ENCODE measurements around the gene AGXT.

The AGXT gene

DNA sequence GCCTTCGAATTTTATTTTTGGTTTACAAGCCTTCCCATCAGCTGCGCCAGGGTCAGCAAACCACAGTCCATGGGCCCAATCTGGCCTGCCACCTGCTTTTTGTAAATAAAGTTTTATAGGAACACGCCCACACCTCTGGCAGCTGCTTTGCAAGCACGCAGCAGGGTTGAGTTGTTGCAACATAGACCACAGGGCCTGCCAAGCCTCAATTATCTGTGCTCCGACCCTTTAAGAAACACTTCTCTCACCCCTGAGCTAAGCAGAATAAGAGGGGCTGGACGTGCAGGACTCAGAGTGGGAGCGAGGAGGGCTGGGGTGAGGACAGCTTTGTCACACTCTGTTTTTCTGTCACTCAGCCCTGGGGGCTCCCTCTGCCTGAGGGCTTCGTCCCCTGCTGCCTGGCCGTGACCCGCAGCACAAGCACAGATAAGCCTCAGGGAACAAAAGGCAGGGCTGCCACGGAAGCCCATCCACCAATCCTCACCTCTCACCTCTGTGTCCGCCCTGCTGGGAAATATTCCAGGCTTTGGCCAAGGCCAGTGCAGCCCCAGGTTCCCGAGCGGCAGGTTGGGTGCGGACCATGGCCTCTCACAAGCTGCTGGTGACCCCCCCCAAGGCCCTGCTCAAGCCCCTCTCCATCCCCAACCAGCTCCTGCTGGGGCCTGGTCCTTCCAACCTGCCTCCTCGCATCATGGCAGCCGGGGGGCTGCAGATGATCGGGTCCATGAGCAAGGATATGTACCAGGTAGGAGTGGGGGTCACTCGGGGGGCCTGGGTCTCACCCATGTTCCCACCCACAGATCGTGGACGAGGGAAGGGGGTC lies at the start of gene AGXT:
TSS of gene AGXT (plus strand) at position 539 of the 823 bp plus-strand sequence. CDS start at position 581, 42 bp downstream.
- no peak for DNase-seq

DNA sequence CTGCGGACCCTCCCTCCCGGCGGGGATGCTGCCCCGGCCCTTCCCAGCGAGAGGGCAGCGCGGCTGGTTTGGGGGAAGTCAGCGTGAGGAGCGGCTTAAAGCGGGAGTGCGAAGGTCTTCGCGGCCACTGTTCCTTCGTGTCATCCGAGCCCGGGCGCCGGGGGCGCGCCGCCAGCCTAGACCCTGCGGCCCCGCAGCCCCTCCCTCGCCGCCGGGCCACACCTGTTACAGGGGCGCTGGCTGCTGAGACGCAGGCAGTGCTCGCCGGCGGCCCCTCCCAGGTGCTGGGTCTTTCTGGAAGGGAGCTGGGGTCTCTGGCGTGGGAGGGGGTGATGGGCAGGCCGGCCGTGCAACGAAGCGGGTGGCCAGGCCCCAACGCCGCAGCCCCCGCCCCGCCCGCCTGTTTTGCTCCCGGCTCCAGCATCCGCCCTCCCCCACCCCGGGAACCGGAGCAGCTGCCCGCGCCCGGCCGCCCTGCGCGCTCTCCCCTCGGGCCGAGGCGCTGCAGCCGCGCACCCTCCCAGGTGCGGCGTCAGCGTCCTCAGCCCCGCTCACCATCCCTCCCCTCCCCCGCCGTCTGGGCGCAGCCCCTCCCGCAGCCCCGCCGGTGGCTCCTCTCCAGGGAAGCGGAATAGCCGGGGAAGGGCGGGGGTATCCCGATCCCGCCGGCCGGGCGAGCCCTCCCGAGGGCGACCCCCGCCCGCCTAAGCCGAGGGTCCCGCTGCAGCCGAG lies 49.3 kb upstream of the AGXT start:
- no peak for DNase-seq

DNA sequence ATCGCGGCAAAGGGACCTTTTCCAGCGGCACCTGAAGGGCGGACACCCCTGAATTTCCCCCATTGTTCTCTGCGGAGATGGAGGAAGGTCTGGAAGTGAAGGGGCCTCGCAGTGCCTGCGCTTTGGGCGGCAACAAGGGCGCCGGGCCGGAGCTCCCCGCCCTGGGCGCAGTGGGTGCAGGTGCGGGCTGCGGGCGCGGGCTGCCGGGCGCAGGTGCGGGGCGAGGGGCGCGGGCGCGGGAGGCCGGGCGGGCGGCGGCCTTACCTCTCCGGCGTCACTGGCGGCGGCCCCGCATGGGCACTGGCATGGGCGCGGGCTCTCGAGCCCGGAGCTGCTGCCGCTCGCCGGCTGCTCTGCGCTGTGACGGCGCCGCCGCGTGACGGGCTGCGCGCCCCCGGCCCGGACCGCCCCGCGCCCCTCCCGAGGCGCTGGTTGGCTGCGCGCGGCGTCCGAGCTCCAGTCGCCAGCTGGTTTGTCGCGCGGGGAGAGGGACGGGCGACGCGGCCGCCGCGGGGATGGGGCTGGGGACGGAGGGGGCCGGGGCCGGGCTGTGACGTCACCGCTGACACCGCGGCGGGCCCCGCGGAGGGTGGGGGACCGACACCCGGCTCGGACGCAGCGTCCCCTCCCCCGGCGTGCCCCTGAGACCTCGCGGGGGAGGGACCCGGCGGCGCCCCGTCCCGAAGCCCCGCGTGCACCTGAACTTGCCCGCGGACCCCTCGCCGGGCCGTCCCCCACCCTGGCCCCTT lies 48.6 kb upstream of the AGXT start, which contains the start of gene KIF1A:
TSS of gene KIF1A (minus strand) at position 362 of the 749 bp plus-strand sequence. CDS start 22,467 bp downstream, outside the sequence.
- DNase-seq, result no peak

DNA sequence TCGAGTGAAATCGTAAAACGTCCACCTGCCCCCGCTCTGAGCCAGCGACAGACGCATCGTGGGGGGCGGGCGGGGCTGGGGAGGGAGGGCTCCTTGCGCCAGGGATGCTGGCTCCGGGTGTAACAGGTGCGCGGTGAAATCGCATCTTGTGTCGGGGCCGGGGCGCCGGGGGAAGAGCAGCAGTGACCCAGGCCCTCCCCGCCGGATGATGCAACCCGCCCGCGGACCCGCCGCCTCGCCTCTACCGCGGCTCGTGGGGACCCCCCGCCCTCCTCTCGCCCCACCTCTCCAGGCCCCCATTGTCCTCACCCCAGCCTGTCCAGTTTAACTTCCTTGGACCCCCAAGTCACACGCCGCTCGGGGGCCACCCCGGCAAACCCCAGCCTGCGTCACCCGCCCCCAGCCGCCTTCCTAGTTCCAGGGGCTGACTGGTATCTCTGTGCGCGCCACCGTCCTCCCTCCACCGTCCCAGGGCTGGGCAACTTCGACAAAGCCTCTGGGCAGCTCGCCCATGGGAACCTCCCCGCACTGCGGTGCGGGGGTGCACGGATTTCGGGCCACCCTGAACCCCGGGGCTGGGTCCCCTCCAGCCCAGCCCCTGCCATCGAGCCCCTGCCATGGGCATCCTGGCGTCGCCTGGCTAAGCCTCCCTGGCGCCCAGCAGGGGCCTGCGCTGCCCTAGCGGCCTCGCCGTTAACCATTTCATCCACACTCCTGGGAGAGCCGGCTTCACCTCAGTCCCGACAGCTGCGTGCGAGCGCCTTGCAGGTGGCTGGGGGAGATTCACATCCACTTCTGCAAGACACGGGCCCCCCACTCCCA lies 47.8 kb upstream of the AGXT start:
- DNase-seq, result no peak

DNA sequence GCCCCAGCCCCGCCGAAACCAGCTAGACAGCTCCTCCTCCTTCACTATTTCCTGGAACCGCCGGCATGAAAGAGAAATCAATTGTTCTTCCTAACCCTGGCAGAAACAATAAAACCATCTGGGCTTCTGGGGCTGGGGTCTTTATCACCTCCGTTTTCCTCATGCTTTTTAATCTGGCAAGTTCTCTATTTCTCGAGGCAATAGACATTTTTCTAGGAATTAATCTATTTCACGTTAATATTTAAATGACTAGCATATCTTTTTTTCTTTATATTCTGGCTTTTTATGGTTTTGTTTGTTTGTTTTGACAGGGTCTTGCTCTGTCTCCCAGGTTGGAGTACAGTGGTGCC lies 47.2 kb upstream of the AGXT start:
- no peak for DNase-seq

DNA sequence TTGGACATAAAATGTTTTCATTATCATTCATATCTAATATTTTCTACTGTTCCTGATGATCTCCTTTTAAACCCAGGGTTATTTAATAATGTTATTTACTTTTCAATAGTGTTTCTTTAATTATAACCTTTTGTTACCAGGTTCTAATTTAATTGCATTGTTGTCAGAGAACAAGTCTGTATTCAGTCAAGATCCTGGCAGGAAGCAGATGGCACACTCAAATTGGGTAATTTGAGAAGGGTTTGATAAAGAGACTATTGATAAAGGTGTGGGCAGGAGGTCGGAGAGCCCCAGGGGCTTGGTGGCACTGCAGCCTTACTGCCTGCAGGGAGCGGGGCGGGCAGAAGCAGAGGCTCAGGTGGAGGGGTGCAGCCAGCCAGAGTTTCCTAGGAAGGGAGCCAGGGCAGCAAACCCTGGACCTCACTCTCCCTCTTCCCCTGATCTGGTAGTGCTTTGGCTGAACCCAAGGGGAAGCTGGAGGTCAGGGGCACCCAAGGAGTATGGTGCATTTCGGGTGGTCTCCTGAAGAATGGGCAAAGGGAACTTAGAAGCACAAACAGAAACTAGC lies 46.3 kb upstream of the AGXT start:
- no peak for DNase-seq

DNA sequence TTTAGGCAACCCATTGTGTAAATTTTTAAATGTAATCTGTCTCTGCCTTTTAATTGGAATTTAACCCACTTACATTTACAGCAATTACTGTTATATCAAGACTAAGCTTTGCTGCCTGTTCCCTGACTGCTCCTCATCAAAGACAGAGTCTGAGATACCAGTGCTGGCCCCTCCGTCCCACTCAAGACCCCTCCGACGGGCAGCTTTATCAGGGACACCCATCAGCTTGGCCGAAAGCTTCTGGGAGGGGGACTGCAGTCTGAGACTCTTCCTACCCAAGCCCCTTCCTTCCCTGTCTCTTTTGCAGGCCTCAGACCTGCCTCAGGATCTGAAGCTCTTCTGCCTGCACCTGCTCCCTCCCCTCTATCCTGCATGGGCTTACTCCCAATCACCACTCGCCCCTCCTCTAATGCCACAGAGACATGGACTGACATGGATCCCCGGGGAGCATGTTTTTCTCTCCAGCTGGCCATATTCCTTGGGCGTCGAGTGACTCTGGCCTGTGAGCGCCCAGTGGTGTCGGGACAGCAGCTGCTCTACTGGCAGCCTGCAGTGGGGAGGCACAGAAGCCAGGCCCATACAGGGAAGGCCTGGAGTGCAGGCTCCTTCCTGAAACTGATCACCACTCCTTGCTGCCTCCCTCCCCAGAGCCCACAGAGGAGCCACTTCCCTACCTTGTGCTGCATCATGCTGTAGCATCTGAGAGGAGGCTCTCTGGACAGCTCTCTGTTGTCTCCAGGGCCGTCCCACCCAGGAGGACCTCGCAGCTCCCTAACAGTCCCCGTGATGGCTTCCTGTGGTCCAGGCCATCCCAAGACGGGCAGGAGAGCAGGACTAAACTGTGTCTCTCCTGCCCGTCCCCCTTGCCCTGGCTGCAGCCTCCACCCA lies 44.9 kb upstream of the AGXT start:
- no peak for DNase-seq

DNA sequence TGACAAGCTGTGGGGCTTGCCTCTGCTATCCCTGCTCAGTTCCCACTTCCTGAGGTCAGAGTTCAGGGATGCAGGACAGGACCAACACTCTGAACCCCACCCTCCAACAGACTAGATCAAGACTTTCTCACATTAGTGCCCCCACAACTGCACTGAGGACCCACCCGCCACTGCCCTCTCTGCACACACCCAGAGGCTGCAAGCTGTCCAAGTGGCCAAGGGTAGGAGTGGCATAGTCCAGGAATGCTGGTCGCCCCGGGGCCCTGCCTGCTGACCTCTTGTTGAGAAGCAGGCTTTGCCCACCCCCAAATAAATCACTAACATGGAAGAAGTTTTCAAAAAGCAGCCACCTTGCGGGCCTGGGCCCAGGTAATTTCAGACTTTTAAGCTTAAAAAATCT lies 43.1 kb upstream of the AGXT start:
- no peak for DNase-seq

DNA sequence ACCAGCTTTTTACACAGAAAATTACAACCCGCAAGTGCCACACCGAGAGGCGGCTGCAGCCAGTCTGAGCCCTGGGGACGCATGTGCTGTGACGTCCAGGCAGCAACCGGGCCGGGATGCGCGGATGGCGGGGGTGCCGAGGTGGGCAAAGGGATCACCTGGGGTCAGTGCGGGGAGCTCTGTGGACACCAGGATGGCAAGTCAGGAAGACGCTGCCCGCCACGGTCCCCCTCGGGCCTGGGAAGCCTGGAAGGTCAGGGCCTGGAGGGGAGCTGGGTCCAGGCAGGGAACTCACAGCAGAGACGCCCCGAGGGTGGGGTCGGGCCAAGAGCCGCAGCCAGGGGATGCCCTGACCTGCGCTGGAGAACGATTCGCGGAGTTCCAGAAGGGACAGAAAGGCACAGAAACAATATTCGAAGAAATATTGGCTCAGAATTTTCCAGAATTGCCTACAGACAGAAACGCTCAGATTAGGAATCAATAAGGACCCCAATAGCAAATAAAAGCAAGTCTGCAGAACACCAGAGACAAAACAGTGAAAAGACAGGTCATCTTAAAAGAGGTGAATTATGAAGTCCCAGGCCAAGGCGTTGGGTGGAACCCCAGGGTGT lies 36.9 kb upstream of the AGXT start:
- no peak for DNase-seq

DNA sequence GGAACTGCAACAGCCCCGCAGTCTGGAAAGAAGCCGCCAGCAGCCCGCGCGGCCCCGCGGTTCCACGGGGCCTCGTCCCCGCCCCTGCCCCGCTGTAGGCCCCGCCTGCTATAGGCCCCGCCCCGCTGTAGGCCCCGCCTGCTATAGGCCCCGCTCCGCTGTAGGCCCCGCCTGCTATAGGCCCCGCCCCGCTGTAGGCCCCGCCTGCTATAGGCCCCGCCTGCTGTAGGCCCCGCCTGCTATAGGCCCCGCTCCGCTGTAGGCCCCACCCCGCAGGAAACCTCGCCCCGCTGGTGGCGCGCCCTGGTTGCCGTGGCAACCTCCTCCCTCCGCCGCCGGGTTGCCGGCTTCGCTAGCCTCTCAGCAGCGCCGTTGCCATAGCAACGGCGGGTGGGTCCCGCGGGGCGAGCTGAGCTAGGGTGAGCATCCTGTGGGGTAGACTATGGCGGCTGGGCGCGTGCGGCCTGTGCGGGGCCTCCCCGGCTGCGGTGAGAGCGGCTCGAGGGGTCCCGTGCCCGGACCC lies 36.4 kb upstream of the AGXT start:
- DNase-seq, result peak; percentile 97

DNA sequence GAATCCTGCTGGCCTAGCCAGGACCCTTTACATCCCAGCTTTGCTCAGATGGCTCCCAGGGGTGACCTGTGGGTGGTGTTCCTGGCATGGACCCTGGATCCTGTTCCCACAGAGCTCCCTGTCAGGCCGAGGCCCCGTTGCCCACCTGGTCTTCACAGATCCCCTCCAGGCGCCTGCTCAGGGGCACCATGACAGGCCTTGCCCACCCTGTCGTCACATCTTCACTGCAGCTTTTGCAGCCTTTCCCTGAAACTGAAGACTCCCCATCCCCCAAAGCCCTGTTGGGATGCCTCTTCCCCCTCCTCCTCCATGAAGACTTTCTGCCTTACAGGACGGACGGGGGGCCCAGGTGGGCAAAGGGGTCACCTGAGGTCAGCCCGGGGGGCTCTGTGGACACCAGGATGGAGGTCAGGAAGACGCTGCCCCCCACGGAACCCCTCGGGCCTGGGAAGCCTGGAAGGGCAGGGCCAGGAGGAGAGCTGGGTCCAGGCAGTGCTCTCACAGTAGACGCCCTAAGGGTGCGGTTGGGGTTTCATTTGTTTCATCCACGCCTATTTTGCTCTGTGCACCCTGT lies 35.6 kb upstream of the AGXT start:
- no peak for DNase-seq

DNA sequence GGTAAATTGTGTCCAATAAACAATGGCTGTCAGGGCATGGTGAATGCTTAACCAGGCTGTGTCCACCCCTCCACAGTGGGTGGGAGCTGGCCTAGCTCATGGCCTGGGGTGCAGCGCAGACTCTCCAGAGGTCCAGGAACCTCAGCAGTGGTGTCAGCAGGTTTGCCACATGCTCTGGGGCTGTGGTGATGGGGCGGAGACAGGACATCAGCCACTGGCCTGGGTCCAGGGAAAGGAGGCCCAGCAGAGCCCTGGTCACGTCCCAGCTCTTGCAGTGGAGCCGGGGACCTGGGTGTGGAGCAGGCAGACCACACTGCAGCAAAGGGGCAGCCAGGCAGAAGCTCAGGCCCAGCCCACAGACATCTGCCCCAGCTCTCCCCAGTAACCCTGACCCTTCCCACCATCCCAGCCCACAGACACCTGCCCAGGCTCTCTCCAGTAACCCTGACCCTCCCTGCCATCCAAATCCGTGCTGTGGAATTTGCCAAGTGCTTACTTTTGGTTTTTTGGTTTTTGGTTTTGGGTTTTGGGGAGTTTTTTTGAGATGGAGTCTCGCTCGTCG lies 34.8 kb upstream of the AGXT start:
- no peak for DNase-seq

DNA sequence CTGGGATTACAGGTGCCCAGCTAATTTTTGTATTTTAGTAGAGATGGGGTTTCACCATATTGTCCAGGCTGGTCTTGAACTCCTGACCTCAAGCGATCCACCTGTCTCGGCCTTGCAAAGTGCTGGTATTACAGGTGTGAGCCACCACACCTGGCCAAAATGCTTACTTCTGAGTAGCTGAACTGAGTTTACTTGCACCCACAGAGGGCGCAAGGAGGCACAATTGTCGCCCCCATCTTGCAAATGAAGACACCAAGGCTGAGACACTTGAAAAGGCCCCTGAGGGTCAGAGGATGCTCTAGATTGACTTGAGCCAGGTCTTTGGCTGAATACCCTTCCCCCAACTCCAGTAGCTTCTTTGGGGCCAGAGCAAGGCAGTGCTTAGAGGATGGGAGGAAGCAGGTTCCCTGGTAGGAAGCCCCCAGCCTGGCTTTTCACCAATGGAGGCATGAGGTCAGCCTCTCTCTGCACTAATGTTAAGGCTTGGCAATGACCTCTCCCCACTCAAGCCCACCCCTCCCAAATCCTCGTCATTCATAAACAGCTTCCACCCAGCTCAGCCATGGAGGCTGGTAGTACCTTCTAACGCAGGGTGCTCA lies 34.1 kb upstream of the AGXT start:
- DNase-seq, result no peak

DNA sequence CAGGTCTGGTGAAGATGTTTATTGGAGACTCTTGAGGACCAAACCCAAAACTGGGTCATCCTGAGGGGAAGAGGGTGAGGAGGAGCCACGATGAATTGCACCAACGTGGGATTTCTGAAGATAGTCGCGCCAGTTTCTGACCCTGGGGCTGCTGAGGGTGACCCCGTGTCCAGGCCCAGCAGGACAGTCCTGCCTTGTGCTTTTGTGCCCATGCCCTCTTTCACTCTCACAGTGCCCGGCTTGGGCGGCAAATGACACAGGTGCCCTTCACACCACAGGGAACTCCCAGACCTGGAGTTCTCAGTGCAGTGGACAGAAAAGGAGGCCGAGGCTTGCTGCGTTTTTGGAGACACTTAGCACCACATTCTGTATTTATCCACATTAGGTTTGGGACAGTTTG lies 33.1 kb upstream of the AGXT start:
- no peak for DNase-seq

DNA sequence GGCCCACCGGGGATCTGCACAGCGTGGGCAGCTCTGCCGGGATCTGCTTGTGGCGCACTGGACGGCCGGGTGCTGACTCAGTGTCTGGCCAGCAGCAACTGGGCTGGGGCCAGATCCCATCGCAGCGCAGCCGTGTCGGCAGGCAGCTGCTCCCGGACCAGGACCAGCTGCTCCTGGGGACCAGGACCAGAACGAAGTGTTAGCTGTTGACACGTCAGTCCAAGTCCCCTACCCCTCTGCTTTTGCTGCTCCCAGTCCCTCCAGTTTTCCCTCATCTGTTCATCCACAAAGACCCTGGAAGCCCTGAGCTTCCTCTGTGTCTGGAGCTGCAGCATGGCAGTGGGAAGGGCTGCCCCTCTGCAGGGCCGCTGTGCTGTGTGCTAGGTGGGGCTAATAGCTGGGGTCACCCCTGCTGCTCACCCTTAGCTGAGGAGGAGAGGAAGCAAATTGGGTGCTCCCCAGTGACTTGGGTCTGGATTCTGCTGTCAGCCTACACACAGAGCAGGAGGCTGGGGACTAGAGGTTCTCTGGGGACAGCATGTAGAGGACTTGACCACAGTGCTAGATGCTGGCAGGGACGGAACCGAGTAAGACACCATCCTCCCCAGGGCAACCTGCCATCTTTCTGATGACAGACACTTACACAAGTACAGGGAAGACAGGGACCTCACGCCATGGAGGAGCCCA lies 31.7 kb upstream of the AGXT start:
- no peak for DNase-seq

DNA sequence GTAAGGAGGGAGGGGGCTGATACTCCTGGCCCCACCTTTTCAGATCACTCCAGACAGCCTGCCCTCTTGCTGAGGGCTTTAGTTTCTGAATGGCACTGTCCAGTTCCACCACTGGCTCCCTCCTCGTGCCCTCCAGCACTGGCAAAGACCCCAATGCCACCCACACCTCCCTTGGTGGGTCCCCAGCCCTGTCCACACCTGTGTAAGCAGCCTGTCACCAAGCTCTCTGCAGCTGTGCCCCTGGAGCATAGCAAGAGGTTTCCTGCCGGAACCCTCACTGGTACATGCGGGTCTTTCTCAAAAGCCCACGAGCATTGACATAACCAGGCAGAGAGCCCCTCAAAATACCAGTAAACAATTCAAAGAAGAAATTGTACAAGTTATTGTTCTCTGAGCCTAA lies 31.0 kb upstream of the AGXT start:
- DNase-seq, result no peak

DNA sequence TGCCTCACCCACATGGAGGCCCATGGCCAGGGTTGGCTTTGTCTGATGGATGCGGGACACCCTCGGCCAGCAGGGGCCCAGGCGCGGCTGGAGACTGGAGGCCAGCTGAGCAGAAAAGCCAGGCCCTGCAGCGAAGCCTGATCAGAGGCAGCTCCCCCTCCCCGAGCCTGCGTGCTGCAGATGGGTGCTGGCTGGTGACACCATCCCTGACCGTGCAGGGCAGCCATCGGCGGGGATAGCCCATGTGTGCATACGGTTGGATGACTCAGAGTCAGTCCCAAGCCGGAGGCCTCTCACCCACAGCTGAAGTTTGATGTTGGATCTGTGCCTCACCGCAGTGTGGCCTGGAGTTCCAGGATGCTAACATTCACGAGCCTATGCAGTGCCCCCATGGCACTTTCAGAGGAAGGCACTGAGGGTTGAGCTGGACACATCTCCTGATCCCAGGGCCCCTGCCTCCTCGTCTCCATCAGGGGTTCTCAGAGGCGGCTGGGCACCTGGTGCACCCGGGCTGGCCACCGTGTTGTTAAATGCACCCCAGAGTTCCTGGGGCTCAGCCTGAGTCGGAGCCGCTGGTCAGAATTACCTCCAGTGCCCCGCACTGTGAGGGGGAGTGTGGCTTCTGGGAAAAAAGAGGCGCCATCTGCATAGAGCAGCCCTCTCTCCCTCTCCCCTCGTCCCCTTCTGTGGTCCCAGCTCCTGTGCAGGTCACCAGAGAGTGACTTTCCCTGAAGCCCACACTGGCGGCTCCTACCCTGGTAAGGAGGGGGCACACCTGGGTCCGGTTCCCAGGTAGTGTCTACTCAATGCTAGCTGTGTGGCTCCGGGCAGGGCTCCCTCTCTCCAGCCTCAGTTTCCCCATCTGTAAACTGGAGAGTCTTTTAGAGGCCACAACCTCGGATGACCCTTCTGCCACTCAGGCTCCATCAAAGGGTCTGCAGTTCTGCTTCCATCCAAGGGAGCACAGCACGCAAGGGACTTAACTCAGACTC lies 29.2 kb upstream of the AGXT start:
- no peak for DNase-seq

Measured in activated gamma-delta T cell treated with Interleukin-2 at 50 U/mL for 16 hours (primary cell).